Measurements from ENCODE around the gene MCF2L2. TPM values are rescaled to one million over a fixed set of nuclear protein-coding genes. Genes with fewer than 3 reads are reported as not detected.

The MCF2L2 gene
- total and polyA plus RNA-seq, 9 donors = 0.09 to 0.56 (median 0.24) TPM

- no peaks in the 10 kb centered on the region for H3K36me3 ChIP-seq (ENCODE audit: control insufficient read depth, insufficient read depth, low read length)
- H3K4me1 ChIP-seq (ENCODE audit: control insufficient read depth, insufficient read depth, low read length) = peaks cover 3% of the 10 kb centered on the region
- no peaks in the 10 kb centered on the region for H3K9me3 ChIP-seq (replicated peaks; ENCODE audit: control insufficient read depth, low read depth, low read length)
- WGBS (ENCODE audit: insufficient coverage) = 47% methylated on average over 3 of the region's 7 CpGs
- no peak overlapping the region for H3K27ac ChIP-seq (ENCODE audit: low read length)
- no peak for DNase-seq
- H3K4me3 ChIP-seq (ENCODE audit: low read length) = no peak overlapping the region
- no peaks in the 10 kb centered on the region for H3K27me3 ChIP-seq (ENCODE audit: control insufficient read depth, insufficient read depth, low read length)
Observed at GRCh38 chr3:183313764-183314163, 114.7 kb downstream of the MCF2L2 start.

- H3K27ac ChIP-seq (ENCODE audit: low read length) = no peak overlapping the region
- WGBS (ENCODE audit: insufficient coverage) = 82% methylated on average over 2 of the region's 4 CpGs
Observed at GRCh38 chr3:183313351-183313750, 115.1 kb downstream of the MCF2L2 start.

GRCh38 chr3:183312433-183312832 lies 116.0 kb downstream of the MCF2L2 start:
- no peaks in the 10 kb centered on the region for H3K36me3 ChIP-seq (ENCODE audit: control insufficient read depth, insufficient read depth, low read length)
- peaks cover 3% of the 10 kb centered on the region for H3K4me1 ChIP-seq (ENCODE audit: control insufficient read depth, insufficient read depth, low read length)
- no CpG with 5 or more reads among the region's 2 CpGs for WGBS (ENCODE audit: insufficient coverage)
- no peak for DNase-seq
- no peaks in the 10 kb centered on the region for H3K9me3 ChIP-seq (replicated peaks; ENCODE audit: control insufficient read depth, low read depth, low read length)
- no peaks in the 10 kb centered on the region for H3K27me3 ChIP-seq (ENCODE audit: control insufficient read depth, insufficient read depth, low read length)
- no peak overlapping the region for H3K27ac ChIP-seq (ENCODE audit: low read length)
- H3K4me3 ChIP-seq (ENCODE audit: low read length) = no peak overlapping the region

More at GRCh38 chr3:183313351-183313750, 115.1 kb downstream of the MCF2L2 start:
- Histone ChIP-seq H3K27me3 (ENCODE audit: control insufficient read depth, insufficient read depth, low read length) (no peaks in the 10 kb centered on the region), H3K9me3 (replicated peaks; ENCODE audit: control insufficient read depth, low read depth, low read length) (no peaks in the 10 kb centered on the region), H3K36me3 (ENCODE audit: control insufficient read depth, insufficient read depth, low read length) (no peaks in the 10 kb centered on the region), H3K4me1 (ENCODE audit: control insufficient read depth, insufficient read depth, low read length) (peaks cover 3% of the 10 kb centered on the region), H3K4me3 (ENCODE audit: low read length) (no peak overlapping the region)
- peak; percentile 45 for DNase-seq

- Histone ChIP-seq H3K27ac (ENCODE audit: low read length) (no peak overlapping the region), H3K36me3 (ENCODE audit: control insufficient read depth, insufficient read depth, low read length) (no peaks in the 10 kb centered on the region), H3K4me1 (ENCODE audit: control insufficient read depth, insufficient read depth, low read length) (peaks cover 8% of the 10 kb centered on the region), H3K9me3 (replicated peaks; ENCODE audit: control insufficient read depth, low read depth, low read length) (no peaks in the 10 kb centered on the region), H3K4me3 (ENCODE audit: low read length) (no peak overlapping the region), H3K27me3 (ENCODE audit: control insufficient read depth, insufficient read depth, low read length) (no peaks in the 10 kb centered on the region)
- no CpG with 5 or more reads among the region's 3 CpGs for WGBS (ENCODE audit: insufficient coverage)
- DNase-seq = no peak
Observed at GRCh38 chr3:183310936-183311335, 117.5 kb downstream of the MCF2L2 start.

- DNase-seq = no peak
- WGBS (ENCODE audit: insufficient coverage) = 50% methylated on average over 5 of the region's 5 CpGs
Observed at GRCh38 chr3:183309276-183309675, 119.1 kb downstream of the MCF2L2 start.

DNA sequence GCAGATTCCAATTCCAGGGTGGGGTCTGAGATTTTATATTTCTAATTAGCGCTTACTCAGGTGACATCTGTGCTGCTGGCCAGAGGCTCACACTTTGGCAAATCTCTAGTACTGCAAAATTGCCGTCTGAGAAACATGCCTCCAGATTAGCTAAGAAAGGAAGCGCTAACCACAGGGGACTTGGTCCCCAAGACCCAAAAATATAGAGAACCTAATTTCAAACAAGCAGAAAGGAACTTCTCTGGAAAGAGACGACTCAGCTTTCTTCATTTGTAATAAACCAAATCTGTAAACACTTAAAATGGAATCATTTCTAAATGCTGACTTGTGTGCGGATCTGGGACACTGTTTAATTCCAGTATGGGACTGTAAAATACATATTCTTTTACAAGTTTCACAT lies 119.7 kb downstream of the MCF2L2 start:
- DNase-seq = peak; percentile 67
- Histone ChIP-seq H3K4me3 (ENCODE audit: low read length) (no peak overlapping the region), H3K4me1 (ENCODE audit: control insufficient read depth, insufficient read depth, low read length) (peaks cover 6% of the 10 kb centered on the region), H3K27me3 (ENCODE audit: control insufficient read depth, insufficient read depth, low read length) (no peaks in the 10 kb centered on the region), H3K27ac (ENCODE audit: low read length) (no peak overlapping the region), H3K36me3 (ENCODE audit: control insufficient read depth, insufficient read depth, low read length) (no peaks in the 10 kb centered on the region), H3K9me3 (replicated peaks; ENCODE audit: control insufficient read depth, low read depth, low read length) (no peaks in the 10 kb centered on the region)
- WGBS (ENCODE audit: insufficient coverage) = 61% methylated on average over 2 of the region's 5 CpGs

More at GRCh38 chr3:183309276-183309675, 119.1 kb downstream of the MCF2L2 start:
- no peak overlapping the region for H3K27ac ChIP-seq (ENCODE audit: low read length)
- H3K4me1 ChIP-seq (ENCODE audit: control insufficient read depth, insufficient read depth, low read length) = peaks cover 8% of the 10 kb centered on the region
- H3K4me3 ChIP-seq (ENCODE audit: low read length) = no peak overlapping the region
- H3K27me3 ChIP-seq (ENCODE audit: control insufficient read depth, insufficient read depth, low read length) = no peaks in the 10 kb centered on the region
- no peaks in the 10 kb centered on the region for H3K36me3 ChIP-seq (ENCODE audit: control insufficient read depth, insufficient read depth, low read length)
- no peaks in the 10 kb centered on the region for H3K9me3 ChIP-seq (replicated peaks; ENCODE audit: control insufficient read depth, low read depth, low read length)

- H3K4me1 ChIP-seq (ENCODE audit: control insufficient read depth, insufficient read depth, low read length) = peaks cover 5% of the 10 kb centered on the region
- DNase-seq = no peak
- no peaks in the 10 kb centered on the region for H3K36me3 ChIP-seq (ENCODE audit: control insufficient read depth, insufficient read depth, low read length)
- 100% methylated on average over 1 of the region's 2 CpGs for WGBS (ENCODE audit: insufficient coverage)
- no peak overlapping the region for H3K4me3 ChIP-seq (ENCODE audit: low read length)
- H3K27me3 ChIP-seq (ENCODE audit: control insufficient read depth, insufficient read depth, low read length) = no peaks in the 10 kb centered on the region
- H3K9me3 ChIP-seq (replicated peaks; ENCODE audit: control insufficient read depth, low read depth, low read length) = no peaks in the 10 kb centered on the region
- no peak overlapping the region for H3K27ac ChIP-seq (ENCODE audit: low read length)
Observed at GRCh38 chr3:183307749-183308148, 120.7 kb downstream of the MCF2L2 start.

DNA sequence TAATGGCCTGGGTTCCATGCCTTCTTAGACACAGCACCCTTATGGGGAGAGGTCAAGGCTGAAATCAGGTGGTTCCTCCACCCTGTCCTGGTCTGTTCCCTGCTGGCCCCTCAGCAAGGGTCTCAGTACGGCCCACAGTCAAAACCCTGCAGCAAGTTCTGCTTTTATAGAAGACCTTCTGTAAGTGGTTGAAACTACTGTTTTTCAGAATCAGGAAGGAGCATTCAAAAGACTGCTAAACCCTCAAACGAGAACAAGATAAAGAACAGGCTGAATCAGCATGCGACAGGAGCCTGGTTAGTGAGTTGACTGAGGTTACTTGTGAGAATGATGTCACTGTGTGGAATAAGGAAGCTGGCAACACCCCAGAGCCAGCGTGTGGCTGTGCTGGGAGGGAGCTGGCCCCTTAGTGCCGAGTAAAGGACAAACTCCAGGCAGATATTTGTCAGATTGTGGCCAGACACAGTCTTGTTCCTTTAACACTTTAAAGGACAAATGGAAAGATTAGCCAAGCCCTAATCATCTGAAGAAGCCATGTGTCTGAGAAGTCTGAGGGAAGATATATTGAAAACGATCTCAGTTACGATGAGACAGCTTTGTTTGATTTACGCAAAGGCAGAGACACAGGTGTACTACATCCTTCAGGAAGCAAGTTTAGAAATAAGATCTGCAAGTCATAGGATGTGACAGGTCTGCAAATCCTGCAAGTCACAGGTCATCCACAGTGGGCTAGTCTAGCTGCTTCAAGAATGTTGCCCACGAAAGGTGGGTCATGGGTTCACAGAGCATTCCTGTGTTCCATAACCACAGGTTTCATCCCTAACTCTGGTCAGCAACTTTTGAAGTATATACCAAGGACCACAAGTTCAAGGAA lies 121.4 kb downstream of the MCF2L2 start:
- WGBS (ENCODE audit: insufficient coverage) = 34% methylated on average over 7 of the region's 9 CpGs
- Histone ChIP-seq H3K27ac (ENCODE audit: low read length) (peak overlapping the region; percentile 29), H3K9me3 (replicated peaks; ENCODE audit: control insufficient read depth, low read depth, low read length) (no peaks in the 10 kb centered on the region), H3K4me1 (ENCODE audit: control insufficient read depth, insufficient read depth, low read length) (peaks cover 11% of the 10 kb centered on the region), H3K36me3 (ENCODE audit: control insufficient read depth, insufficient read depth, low read length) (no peaks in the 10 kb centered on the region), H3K4me3 (ENCODE audit: low read length) (no peak overlapping the region), H3K27me3 (ENCODE audit: control insufficient read depth, insufficient read depth, low read length) (no peaks in the 10 kb centered on the region)
- peak; percentile 86 for DNase-seq

DNA sequence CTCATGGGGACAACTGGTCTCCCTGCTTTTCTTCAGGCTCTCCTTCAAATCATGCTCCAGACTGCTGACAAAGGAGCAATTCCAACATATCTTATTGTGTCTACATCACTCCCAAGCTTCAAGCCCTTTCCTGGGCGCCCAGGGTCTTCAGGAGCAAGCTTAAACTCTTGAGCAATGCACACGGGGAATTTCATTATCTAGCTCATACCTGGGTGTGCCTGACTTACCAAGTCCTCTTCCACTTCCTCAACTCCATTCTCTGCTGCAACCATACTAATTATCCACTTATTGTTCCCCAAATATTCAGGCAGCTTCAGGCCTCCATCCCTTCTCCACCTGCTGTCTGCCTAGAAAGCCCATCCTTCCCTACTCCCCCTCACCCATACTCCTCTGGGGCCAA lies 124.7 kb downstream of the MCF2L2 start:
- Histone ChIP-seq H3K27ac (ENCODE audit: low read length) (no peak overlapping the region), H3K27me3 (ENCODE audit: control insufficient read depth, insufficient read depth, low read length) (no peaks in the 10 kb centered on the region), H3K9me3 (replicated peaks; ENCODE audit: control insufficient read depth, low read depth, low read length) (no peaks in the 10 kb centered on the region), H3K36me3 (ENCODE audit: control insufficient read depth, insufficient read depth, low read length) (no peaks in the 10 kb centered on the region), H3K4me1 (ENCODE audit: control insufficient read depth, insufficient read depth, low read length) (peaks cover 23% of the 10 kb centered on the region), H3K4me3 (ENCODE audit: low read length) (no peak overlapping the region)
- WGBS (ENCODE audit: insufficient coverage) = 81% methylated on average over 2 of the region's 2 CpGs
- no peak for DNase-seq

DNA sequence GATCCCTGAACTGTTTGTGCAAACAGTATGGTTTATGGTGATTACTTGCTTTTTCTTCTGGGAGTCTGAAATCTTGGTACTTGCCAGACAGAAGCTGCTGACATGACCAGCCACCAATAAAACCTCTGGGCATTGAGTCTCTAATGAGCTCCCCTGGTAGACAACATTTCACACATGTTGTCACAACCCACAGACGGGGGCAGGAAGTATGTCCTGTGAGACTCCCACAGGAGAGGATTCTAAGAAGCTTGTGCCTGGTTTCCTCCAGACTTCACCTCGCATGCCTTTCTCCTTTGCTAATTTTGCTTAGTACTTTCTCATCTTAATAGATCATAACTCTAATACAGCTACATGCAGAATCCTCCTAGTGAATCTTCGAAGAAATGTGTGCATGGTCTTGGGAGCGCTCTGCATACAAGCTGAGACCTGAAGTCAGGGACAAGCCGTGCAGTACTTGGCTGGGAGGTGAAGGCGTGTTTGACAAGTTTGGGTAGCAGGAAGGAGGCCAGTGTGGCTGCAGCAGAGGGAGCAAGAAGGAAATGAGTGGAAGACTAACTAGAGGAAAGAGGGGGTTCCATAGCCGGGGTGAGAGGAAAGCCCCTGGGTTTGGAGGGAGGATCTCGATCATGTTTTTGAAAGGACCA lies 126.4 kb downstream of the MCF2L2 start:
- peaks cover 23% of the 10 kb centered on the region for H3K4me1 ChIP-seq (ENCODE audit: control insufficient read depth, insufficient read depth, low read length)

More for the DNA sequence above, 126.4 kb downstream of the MCF2L2 start:
- H3K9me3 ChIP-seq (replicated peaks; ENCODE audit: control insufficient read depth, low read depth, low read length) = no peaks in the 10 kb centered on the region
- DNase-seq = no peak
- 28% methylated on average over 7 of the region's 8 CpGs for WGBS (ENCODE audit: insufficient coverage)
- no peak overlapping the region for H3K27ac ChIP-seq (ENCODE audit: low read length)
- no peaks in the 10 kb centered on the region for H3K36me3 ChIP-seq (ENCODE audit: control insufficient read depth, insufficient read depth, low read length)
- H3K27me3 ChIP-seq (ENCODE audit: control insufficient read depth, insufficient read depth, low read length) = no peaks in the 10 kb centered on the region
- H3K4me3 ChIP-seq (ENCODE audit: low read length) = no peak overlapping the region
